Measurements from ENCODE around the gene GMPPB.

Gene GMPPB

DNA sequence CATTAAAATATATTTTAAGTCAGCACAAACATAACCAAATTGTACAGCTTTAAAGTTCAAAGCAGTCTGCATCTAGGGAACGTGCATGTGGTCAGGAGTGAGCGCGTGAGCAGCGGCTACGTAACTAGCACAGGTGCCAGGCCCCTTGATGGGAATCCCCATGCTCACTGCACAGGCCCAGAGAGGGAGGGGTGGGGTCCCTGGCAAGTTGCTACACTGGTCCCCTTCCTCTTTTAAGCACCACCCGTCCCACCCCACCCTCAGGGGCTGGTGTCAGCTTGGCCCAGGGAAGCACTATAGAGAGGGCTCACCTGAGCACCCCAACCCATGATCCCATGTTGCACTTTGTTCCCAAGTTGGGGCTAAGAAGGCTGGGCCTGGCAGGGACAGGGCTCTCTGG is 835 bp upstream of the GMPPB start:
- Histone ChIP-seq H3K4me1 (ENCODE audit: control insufficient read depth, low read length) (peaks cover 53% of the 10 kb centered on the region), H3F3A (ENCODE audit: control insufficient read depth, insufficient read depth) (peaks cover 7% of the 10 kb centered on the region), H3K36me3 (ENCODE audit: control insufficient read depth, low read length) (peaks cover 69% of the 10 kb centered on the region), H3K9me3 (ENCODE audit: control insufficient read depth, insufficient read depth, low read length) (no peaks in the 10 kb centered on the region), H3K4me3 (ENCODE audit: low read length) (peak overlapping the region; percentile 90), H3K79me2 (ENCODE audit: control insufficient read depth, low read length) (peaks cover 31% of the 10 kb centered on the region), H3K27me3 (ENCODE audit: control insufficient read depth, low read length) (no peaks in the 10 kb centered on the region), H4K20me1 (ENCODE audit: control insufficient read depth, insufficient read depth, low read depth, low read length) (no peaks in the 10 kb centered on the region), H3K27ac (ENCODE audit: low read depth, low read length) (peak overlapping the region; percentile 81), H3K4me2 (ENCODE audit: low read length) (peak overlapping the region; percentile 98), H3K9me2 (replicated peaks; ENCODE audit: control insufficient read depth, low read length) (no peaks in the 10 kb centered on the region)
- no peak for TF ChIP-seq EZH2phosphoT487 (IDR thresholded peaks at IDR 0.05; ENCODE audit: borderline replicate concordance, low read length)
- TF ChIP-seq, protein P1, sequence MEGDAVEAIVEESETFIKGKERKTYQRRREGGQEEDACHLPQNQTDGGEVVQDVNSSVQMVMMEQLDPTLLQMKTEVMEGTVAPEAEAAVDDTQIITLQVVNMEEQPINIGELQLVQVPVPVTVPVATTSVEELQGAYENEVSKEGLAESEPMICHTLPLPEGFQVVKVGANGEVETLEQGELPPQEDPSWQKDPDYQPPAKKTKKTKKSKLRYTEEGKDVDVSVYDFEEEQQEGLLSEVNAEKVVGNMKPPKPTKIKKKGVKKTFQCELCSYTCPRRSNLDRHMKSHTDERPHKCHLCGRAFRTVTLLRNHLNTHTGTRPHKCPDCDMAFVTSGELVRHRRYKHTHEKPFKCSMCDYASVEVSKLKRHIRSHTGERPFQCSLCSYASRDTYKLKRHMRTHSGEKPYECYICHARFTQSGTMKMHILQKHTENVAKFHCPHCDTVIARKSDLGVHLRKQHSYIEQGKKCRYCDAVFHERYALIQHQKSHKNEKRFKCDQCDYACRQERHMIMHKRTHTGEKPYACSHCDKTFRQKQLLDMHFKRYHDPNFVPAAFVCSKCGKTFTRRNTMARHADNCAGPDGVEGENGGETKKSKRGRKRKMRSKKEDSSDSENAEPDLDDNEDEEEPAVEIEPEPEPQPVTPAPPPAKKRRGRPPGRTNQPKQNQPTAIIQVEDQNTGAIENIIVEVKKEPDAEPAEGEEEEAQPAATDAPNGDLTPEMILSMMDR (IDR thresholded peaks at IDR 0.05; ENCODE audit: low read depth, low read length, poor library complexity, severe bottlenecking), result no peak

DNA sequence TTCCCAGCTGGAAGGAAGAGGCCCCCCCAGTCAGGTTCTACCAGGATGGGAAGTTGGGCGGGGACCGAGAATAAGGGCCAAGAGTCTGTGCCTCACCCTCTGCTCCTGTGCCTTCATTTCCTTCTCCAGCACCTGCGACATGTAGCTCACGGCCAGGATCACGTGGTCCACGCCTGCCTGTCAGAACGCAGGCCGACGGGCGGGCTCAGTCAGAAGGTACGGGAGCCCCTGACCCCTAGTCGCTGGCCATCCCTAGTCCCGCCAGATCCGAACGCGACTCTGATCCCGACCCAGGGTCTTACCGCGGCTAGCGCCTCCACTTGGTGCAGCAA is 489 bp downstream of the GMPPB start:
- Histone ChIP-seq H3K36me3 (ENCODE audit: control insufficient read depth, low read length) (peaks cover 72% of the 10 kb centered on the region), H3K27me3 (ENCODE audit: control insufficient read depth, low read length) (no peaks in the 10 kb centered on the region), H3K4me3 (ENCODE audit: low read length) (peak overlapping the region; percentile 90), H4K20me1 (ENCODE audit: control insufficient read depth, insufficient read depth, low read depth, low read length) (no peaks in the 10 kb centered on the region), H3K9me3 (ENCODE audit: control insufficient read depth, insufficient read depth, low read length) (no peaks in the 10 kb centered on the region), H3K4me1 (ENCODE audit: control insufficient read depth, low read length) (peaks cover 63% of the 10 kb centered on the region), H3K79me2 (ENCODE audit: control insufficient read depth, low read length) (peaks cover 31% of the 10 kb centered on the region), H3K4me2 (ENCODE audit: low read length) (peak overlapping the region; percentile 59), H3F3A (ENCODE audit: control insufficient read depth, insufficient read depth) (peaks cover 7% of the 10 kb centered on the region), H3K9me2 (replicated peaks; ENCODE audit: control insufficient read depth, low read length) (no peaks in the 10 kb centered on the region), H3K27ac (ENCODE audit: low read depth, low read length) (peak overlapping the region; percentile 67)
- TF ChIP-seq EZH2phosphoT487 (IDR thresholded peaks at IDR 0.05; ENCODE audit: borderline replicate concordance, low read length), result no peak

DNA sequence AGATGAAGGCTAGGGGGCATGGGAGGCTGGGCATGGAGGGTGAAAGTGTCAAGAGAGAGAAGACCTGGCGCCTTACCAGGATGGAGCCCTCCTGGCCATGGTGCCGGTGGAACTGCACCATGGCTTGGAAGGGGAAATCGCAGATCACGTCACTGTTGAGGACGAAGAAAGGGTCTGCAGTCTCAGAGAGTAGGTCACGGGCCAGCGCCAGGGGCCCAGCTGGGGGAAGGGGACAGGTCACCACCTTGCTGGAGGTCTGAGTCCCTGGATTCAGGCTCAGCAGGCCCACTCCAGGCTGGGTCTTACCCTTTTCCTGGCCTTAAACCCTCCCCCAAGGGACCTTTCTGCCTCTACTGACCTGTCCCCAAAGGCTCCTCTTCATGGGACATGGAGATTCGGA is 855 bp downstream of the GMPPB start:
- no peaks in the 10 kb centered on the region for H3K9me2 ChIP-seq (replicated peaks; ENCODE audit: control insufficient read depth, low read length)
- H3K27ac ChIP-seq (ENCODE audit: low read depth, low read length), result peak overlapping the region; percentile 67
- peaks cover 61% of the 10 kb centered on the region for H3K4me1 ChIP-seq (ENCODE audit: control insufficient read depth, low read length)
- TF ChIP-seq, protein P1 (IDR thresholded peaks at IDR 0.05; ENCODE audit: low read depth, low read length, poor library complexity, severe bottlenecking), result no peak
- peak overlapping the region; percentile 59 for H3K4me2 ChIP-seq (ENCODE audit: low read length)
- no peaks in the 10 kb centered on the region for H4K20me1 ChIP-seq (ENCODE audit: control insufficient read depth, insufficient read depth, low read depth, low read length)
- H3F3A ChIP-seq (ENCODE audit: control insufficient read depth, insufficient read depth), result peaks cover 7% of the 10 kb centered on the region
- peaks cover 72% of the 10 kb centered on the region for H3K36me3 ChIP-seq (ENCODE audit: control insufficient read depth, low read length)
- peaks cover 31% of the 10 kb centered on the region for H3K79me2 ChIP-seq (ENCODE audit: control insufficient read depth, low read length)
- no peaks in the 10 kb centered on the region for H3K9me3 ChIP-seq (ENCODE audit: control insufficient read depth, insufficient read depth, low read length)
- no peaks in the 10 kb centered on the region for H3K27me3 ChIP-seq (ENCODE audit: control insufficient read depth, low read length)
- H3K4me3 ChIP-seq (ENCODE audit: low read length), result peak overlapping the region; percentile 90

DNA sequence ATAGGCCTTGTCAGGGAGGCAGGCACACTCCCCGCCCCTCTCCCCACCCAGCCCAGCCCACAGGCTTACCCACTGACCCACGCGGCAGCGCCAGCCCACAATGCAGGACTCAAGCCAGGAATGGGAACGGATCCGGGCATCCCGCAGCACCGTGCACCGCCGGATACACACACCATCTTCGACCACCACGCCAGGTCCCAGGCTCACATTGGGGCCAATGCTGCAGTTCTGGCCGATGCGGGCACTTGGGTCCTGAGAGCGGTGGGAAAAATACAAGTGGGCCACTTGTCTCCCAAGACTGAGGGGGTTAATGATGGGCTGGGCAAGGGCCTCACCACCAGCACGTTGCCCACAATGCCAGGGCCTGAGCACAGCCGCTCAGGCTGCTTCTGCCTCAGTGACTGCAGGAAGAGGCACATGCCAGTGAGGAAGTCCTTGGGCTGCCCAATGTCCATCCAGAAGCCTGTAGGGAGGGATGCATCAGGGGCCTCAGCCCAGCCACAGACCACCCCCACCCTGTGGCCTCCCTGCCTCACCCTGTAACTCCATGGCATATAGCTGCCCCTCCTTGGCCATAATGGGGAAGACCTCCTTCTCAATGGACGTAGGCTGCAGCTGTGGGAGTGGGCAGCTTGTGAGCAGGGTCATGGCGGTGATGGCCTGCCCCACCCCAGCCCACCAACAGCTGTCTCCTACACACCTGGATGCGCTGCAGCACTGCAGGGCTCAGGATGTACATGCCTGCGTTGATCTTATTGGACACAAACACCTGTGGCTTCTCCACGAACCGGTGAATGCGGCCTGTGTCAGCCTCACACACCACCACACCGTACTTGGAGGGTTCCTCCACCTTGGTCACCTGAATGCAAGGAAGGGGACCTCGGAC is 1.6 kb downstream of the GMPPB start:
- H3K4me2 ChIP-seq (ENCODE audit: low read length), result peak overlapping the region; percentile 59
- H3K27ac ChIP-seq (ENCODE audit: low read depth, low read length), result no peak overlapping the region
- H3F3A ChIP-seq (ENCODE audit: control insufficient read depth, insufficient read depth), result peaks cover 7% of the 10 kb centered on the region
- peaks cover 31% of the 10 kb centered on the region for H3K79me2 ChIP-seq (ENCODE audit: control insufficient read depth, low read length)
- H3K36me3 ChIP-seq (ENCODE audit: control insufficient read depth, low read length), result peaks cover 65% of the 10 kb centered on the region
- H3K9me2 ChIP-seq (replicated peaks; ENCODE audit: control insufficient read depth, low read length), result no peaks in the 10 kb centered on the region
- no peak for TF ChIP-seq EZH2phosphoT487 (IDR thresholded peaks at IDR 0.05; ENCODE audit: borderline replicate concordance, low read length)
- TF ChIP-seq, protein P1 (IDR thresholded peaks at IDR 0.05; ENCODE audit: low read depth, low read length, poor library complexity, severe bottlenecking), result no peak
- peak overlapping the region; percentile 90 for H3K4me3 ChIP-seq (ENCODE audit: low read length)
- H3K27me3 ChIP-seq (ENCODE audit: control insufficient read depth, low read length), result no peaks in the 10 kb centered on the region
- peaks cover 53% of the 10 kb centered on the region for H3K4me1 ChIP-seq (ENCODE audit: control insufficient read depth, low read length)
- no peaks in the 10 kb centered on the region for H4K20me1 ChIP-seq (ENCODE audit: control insufficient read depth, insufficient read depth, low read depth, low read length)
- no peaks in the 10 kb centered on the region for H3K9me3 ChIP-seq (ENCODE audit: control insufficient read depth, insufficient read depth, low read length)
